Liver (tissue), 9 donors: ENCODE data around the gene CDH22. TPM values are rescaled to one million over a fixed set of nuclear protein-coding genes. Genes with fewer than 3 reads are reported as not detected.

Experiments
- DNase-seq: peaks from one replicate; pipeline ENCODE4 v3.0.0-alpha.2; 2017; ENCODE audit warnings: low spot score
- H3K27ac ChIP-seq, 2 donors: one replicate each; pipeline ENCODE4 v1.7.0; 2013; ENCODE audit warnings: inconsistent platforms in 2 of 2, low read length in 2 of 2, control low read depth in 1 of 2, low read depth in 1 of 2, mild to moderate bottlenecking in 1 of 2
- H3K27me3 ChIP-seq, 4 donors: one replicate each; pipeline versions ENCODE4 v1.6.1 to v1.7.0; 2013; ENCODE audit warnings: low read length in 3 of 4, inconsistent platforms in 1 of 4, mild to moderate bottlenecking in 1 of 4, moderate library complexity in 1 of 4; ENCODE audit not compliant: control insufficient read depth in 4 of 4, insufficient read depth in 4 of 4
- H3K36me3 ChIP-seq, 4 donors: one replicate each; pipeline versions ENCODE4 v1.6.1 to v1.7.0; 2013; ENCODE audit warnings: low read length in 3 of 4, mild to moderate bottlenecking in 3 of 4, low read depth in 1 of 4, moderate library complexity in 1 of 4; ENCODE audit not compliant: control insufficient read depth in 4 of 4, insufficient read depth in 3 of 4
- H3K4me1 ChIP-seq, 4 donors: one replicate each; pipeline versions ENCODE4 v1.6.1 to v1.7.0; 2013; ENCODE audit warnings: low read length in 3 of 4, mild to moderate bottlenecking in 3 of 4, moderate library complexity in 1 of 4; ENCODE audit not compliant: control insufficient read depth in 4 of 4, insufficient read depth in 4 of 4
- H3K4me3 ChIP-seq, 3 donors: one replicate each; pipeline versions ENCODE4 v1.6.1 to v1.7.0; 2013; ENCODE audit warnings: low read length in 3 of 3, control low read depth in 1 of 3, low read depth in 1 of 3, mild to moderate bottlenecking in 1 of 3
- H3K9ac ChIP-seq, 2 donors: one replicate each; pipeline ENCODE4 v1.7.0; 2013; ENCODE audit warnings: low read length in 2 of 2, mild to moderate bottlenecking in 2 of 2, moderate library complexity in 2 of 2, control low read depth in 1 of 2, low read depth in 1 of 2
- H3K9me3 ChIP-seq, 4 donors: one replicate each; pipeline versions ENCODE4 v1.6.1 to v1.7.0; 2013; ENCODE audit warnings: low read length in 3 of 4; ENCODE audit not compliant: control insufficient read depth in 4 of 4
- FOXA2 ChIP-seq: IDR thresholded peaks from 2 replicates; pipeline ENCODE4 v1.6.1; 2016; ENCODE audit warnings: antibody characterized with exemption
- GABPA ChIP-seq, 2 donors: IDR thresholded peaks in 1 of 2; conservative IDR thresholded peaks in 1 of 2; 2 replicates each; pipeline ENCODE4 v1.6.1; 2016; ENCODE audit warnings: antibody characterized with exemption in 2 of 2, mild to moderate bottlenecking in 1 of 2, moderate library complexity in 1 of 2
- HNF4G ChIP-seq: IDR thresholded peaks from 2 replicates; pipeline ENCODE4 v1.6.1; 2016; ENCODE audit warnings: antibody characterized with exemption
- NR2F2 ChIP-seq: IDR thresholded peaks from 2 replicates; pipeline ENCODE4 v1.6.1; 2016; ENCODE audit warnings: antibody characterized with exemption
- RAD21 ChIP-seq, 2 donors: IDR thresholded peaks; 2 replicates each; pipeline ENCODE4 v1.6.1; 2016; ENCODE audit warnings: antibody characterized with exemption in 2 of 2, mild to moderate bottlenecking in 2 of 2
- YY1 ChIP-seq: IDR thresholded peaks from 2 replicates; pipeline ENCODE4 v1.6.1; 2016; ENCODE audit warnings: antibody characterized with exemption, mild to moderate bottlenecking
- WGBS: extraction: QIAGEN DNeasy Blood & Tissue Kit; methylation state at CpG from one replicate; pipeline ENCODE4 v1.1.7; 2013; 5-methylcytosine and 5-hydroxymethylcytosine counted together
- polyA plus RNA-seq, 2 donors: library from polyadenylated mRNA; stranded (reverse) in 1 of 2; unstranded in 1 of 2; fragments of 200-250 nt in 1 of 2; fragments of >200 nt in 1 of 2; fragmentation: Nextera tagmentation in 1 of 2; extraction: Ambion mirVana in 1 of 2; gene quantifications; one replicate each; pipeline versions ENCODE4 v1.2.1 to v1.2.3, GENCODE V29; 2013 to 2015
- total RNA-seq, 2 donors: library from RNA; depleted of rRNA; stranded (reverse); fragments of >200 nt; gene quantifications; one replicate each; pipeline ENCODE4 v1.2.3, GENCODE V29; 2014
- TF ChIP-seq, protein P1 (sequence below): IDR thresholded peaks from 2 replicates; pipeline ENCODE4 v1.6.1; 2016; ENCODE audit warnings: antibody characterized with exemption
- TF ChIP-seq, protein P2 (sequence below): IDR thresholded peaks from 2 replicates; pipeline ENCODE4 v1.6.1; 2016; ENCODE audit warnings: antibody characterized with exemption, mild to moderate bottlenecking
- TF ChIP-seq, protein P3 (sequence below): fragments of 150-350 bp; IDR thresholded peaks from 2 replicates; pipeline ENCODE4 v1.5.1; 2017; ENCODE audit warnings: improper control_type of control experiment, low read depth, low read length; ENCODE audit not compliant: missing input control
- donor health status: healthy.
- donor health status: healthy.
- donor health status: healthy.
- donor health status: healthy.
- donor health status: healthy.

Gene CDH22
- total and polyA plus RNA-seq, 4 donors = 0.02 TPM; not detected in 3

DNA sequence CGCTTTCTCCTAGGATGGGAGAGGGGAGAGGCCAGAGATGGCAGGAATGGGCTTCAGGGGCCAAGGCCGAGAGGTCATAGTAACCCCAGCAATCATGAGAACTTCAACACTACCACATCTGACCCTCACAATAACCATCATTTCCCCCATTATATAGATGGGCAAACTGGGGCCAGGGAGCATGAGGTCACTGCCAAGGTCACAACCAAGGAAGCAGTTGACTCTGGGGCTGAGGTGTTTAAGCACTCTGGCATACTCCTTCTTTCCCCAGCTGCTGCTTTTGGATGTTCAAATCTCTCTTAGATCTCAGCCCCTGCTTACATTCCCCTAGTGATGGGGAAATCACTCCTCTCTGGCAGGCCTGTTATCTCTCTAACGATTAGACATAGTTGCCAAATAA is 39.6 kb downstream of the CDH22 start:
- H3K9ac ChIP-seq = no peak overlapping the region
- 73% methylated on average over 3 of the region's 3 CpGs for WGBS
- no peak for DNase-seq
- no peak overlapping the region for H3K4me3 ChIP-seq
- H3K36me3 ChIP-seq = no peaks in the 10 kb centered on the region
- H3K27me3 ChIP-seq = peaks cover 0 to 3% (median 1%) of the 10 kb centered on the region in 4 donors
- no peak overlapping the region for H3K27ac ChIP-seq
- peaks cover 0 to 3% (median under 1%) of the 10 kb centered on the region in 4 donors for H3K9me3 ChIP-seq
- TF ChIP-seq NR2F2 (no peak), GABPA (IDR thresholded peaks at IDR 0.05 in 1 of 2, conservative IDR thresholded peaks at IDR 0.05 in 1 of 2) (no peak), HNF4G (no peak), RAD21 (IDR thresholded peaks at IDR 0.05) (no peak)
- H3K4me1 ChIP-seq = no peaks in the 10 kb centered on the region

DNA sequence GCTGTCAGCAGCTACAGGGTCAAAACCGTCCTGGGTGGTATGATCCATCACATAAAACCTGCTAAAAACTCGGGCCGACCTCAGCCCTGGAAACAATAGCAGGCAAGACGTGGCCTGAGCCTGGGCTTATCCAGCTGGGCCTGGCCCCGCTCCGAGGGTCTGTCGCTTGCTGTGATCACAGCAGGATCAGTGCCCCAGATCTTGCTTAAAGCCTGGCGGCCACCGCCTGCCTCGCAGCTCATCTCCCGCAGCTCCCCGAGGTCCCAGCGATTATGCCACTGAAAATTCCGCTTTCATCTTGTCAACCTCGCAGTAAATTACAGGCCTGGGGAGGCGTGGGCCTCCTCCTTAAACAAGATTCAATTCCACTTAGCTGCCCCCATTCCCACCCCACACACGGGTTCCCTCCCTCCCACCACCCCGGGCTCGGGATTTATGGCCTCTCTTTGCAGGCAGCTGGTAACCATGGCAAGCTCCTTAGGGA is 40.1 kb downstream of the CDH22 start:
- Histone ChIP-seq H3K9me3 (peaks cover 0 to 2% (median 0%) of the 10 kb centered on the region in 4 donors), H3K27ac (no peak overlapping the region), H3K4me1 (no peaks in the 10 kb centered on the region), H3K4me3 (no peak overlapping the region), H3K9ac (no peak overlapping the region), H3K27me3 (peaks cover 0 to 2% (median 0%) of the 10 kb centered on the region in 4 donors), H3K36me3 (no peaks in the 10 kb centered on the region)
- 26% methylated on average over 19 of the region's 19 CpGs for WGBS
- no peak for DNase-seq
- TF ChIP-seq, protein P1, sequence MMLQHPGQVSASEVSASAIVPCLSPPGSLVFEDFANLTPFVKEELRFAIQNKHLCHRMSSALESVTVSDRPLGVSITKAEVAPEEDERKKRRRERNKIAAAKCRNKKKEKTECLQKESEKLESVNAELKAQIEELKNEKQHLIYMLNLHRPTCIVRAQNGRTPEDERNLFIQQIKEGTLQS = no peak
- TF ChIP-seq YY1 (no peak), HNF4G (no peak), FOXA2 (no peak)
- TF ChIP-seq, protein P2, sequence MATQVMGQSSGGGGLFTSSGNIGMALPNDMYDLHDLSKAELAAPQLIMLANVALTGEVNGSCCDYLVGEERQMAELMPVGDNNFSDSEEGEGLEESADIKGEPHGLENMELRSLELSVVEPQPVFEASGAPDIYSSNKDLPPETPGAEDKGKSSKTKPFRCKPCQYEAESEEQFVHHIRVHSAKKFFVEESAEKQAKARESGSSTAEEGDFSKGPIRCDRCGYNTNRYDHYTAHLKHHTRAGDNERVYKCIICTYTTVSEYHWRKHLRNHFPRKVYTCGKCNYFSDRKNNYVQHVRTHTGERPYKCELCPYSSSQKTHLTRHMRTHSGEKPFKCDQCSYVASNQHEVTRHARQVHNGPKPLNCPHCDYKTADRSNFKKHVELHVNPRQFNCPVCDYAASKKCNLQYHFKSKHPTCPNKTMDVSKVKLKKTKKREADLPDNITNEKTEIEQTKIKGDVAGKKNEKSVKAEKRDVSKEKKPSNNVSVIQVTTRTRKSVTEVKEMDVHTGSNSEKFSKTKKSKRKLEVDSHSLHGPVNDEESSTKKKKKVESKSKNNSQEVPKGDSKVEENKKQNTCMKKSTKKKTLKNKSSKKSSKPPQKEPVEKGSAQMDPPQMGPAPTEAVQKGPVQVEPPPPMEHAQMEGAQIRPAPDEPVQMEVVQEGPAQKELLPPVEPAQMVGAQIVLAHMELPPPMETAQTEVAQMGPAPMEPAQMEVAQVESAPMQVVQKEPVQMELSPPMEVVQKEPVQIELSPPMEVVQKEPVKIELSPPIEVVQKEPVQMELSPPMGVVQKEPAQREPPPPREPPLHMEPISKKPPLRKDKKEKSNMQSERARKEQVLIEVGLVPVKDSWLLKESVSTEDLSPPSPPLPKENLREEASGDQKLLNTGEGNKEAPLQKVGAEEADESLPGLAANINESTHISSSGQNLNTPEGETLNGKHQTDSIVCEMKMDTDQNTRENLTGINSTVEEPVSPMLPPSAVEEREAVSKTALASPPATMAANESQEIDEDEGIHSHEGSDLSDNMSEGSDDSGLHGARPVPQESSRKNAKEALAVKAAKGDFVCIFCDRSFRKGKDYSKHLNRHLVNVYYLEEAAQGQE = no peak

DNA sequence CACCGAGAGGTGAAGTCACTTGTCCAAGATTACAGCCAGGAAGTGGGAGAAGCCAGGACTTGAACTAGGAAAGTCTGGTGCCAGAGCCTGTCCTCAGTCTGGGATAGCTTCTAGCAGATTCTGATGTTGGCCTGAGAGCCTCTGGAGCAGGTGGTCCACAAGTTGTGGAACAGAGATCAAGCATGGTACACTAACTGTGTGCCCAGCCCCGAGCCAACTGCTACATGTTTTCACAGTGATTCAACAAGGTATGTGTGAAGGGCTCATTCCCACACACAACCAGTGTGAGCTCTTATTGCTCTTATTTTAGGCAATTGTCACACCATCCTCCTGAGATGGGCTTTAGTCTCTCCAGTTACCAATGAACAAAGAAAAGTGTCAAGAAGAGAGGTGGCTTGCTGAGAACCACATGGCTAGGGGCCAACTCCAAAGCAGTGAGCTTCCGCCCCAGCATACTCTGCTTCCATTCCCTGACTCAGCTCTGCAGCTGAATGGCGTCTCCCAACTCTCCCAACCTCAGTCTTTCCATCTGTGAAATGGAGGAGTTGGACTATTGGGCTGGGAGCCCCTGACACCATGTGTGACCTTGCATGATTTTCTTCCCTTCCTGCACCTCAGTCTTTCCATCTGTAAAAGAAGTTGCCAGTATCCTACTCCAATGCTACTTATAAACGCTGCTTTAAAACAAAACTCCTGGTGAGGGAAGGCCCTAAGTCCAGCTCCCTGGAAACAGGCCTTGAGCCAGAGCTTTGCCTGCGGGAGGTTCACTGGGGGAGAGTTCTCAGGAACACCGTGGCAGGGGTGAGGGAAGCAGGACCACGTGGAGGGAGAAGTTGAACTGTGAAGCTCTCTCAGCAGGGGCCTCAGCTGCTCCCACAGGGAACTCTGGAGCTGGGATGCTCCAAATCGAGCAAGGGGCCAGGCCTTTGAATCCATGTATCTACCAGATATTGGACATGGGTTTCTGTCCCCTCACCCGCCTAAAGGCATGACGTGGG is 40.9 kb downstream of the CDH22 start:
- TF ChIP-seq, protein P3, sequence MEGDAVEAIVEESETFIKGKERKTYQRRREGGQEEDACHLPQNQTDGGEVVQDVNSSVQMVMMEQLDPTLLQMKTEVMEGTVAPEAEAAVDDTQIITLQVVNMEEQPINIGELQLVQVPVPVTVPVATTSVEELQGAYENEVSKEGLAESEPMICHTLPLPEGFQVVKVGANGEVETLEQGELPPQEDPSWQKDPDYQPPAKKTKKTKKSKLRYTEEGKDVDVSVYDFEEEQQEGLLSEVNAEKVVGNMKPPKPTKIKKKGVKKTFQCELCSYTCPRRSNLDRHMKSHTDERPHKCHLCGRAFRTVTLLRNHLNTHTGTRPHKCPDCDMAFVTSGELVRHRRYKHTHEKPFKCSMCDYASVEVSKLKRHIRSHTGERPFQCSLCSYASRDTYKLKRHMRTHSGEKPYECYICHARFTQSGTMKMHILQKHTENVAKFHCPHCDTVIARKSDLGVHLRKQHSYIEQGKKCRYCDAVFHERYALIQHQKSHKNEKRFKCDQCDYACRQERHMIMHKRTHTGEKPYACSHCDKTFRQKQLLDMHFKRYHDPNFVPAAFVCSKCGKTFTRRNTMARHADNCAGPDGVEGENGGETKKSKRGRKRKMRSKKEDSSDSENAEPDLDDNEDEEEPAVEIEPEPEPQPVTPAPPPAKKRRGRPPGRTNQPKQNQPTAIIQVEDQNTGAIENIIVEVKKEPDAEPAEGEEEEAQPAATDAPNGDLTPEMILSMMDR = no peak
- Histone ChIP-seq H3K4me3 (no peak overlapping the region), H3K36me3 (no peaks in the 10 kb centered on the region), H3K4me1 (no peaks in the 10 kb centered on the region), H3K27me3 (peaks cover 0 to 2% (median 0%) of the 10 kb centered on the region in 4 donors), H3K9ac (no peak overlapping the region), H3K9me3 (peaks cover 0 to under 1% (median 0%) of the 10 kb centered on the region in 4 donors), H3K27ac (no peak overlapping the region)
- 53% methylated on average over 11 of the region's 11 CpGs for WGBS
- no peak for DNase-seq
